GM23338 (cell line): ENCODE measurements around the gene CDK13.

Source experiments
- CREB1 ChIP-seq: fragments of 250-450 bp; sonication (Bioruptor Pico); IDR thresholded peaks from 2 replicates; pipeline ENCODE4 v1.5.0; 2020; ENCODE audit warnings: low read depth, mild to moderate bottlenecking, moderate library complexity
- CTCF ChIP-seq, 2 experiments: fragments of 200-600 bp in 1 of 2; sonication (generic) in 1 of 2; conservative IDR thresholded peaks; 2 replicates each; pipeline versions ENCODE4 v1.5.1 to v1.6.1; 2016 to 2017; ENCODE audit warnings: antibody characterized with exemption in 2 of 2, low read depth in 2 of 2, mild to moderate bottlenecking in 2 of 2, moderate library complexity in 1 of 2
- ETS1 ChIP-seq: IDR thresholded peaks from 2 replicates; pipeline ENCODE4 v1.6.1; 2016; ENCODE audit warnings: antibody characterized with exemption
- EZH2 ChIP-seq: fragments of 200-600 bp; sonication (generic); IDR thresholded peaks from one replicate; pipeline ENCODE4 v1.8.0; 2017; ENCODE audit warnings: antibody characterized with exemption, mild to moderate bottlenecking, low read depth; ENCODE audit not compliant: unreplicated experiment
- EZH2phosphoT487 ChIP-seq: fragments of 200-600 bp; sonication (generic); IDR thresholded peaks from one replicate; pipeline ENCODE4 v1.8.1; 2018; ENCODE audit warnings: antibody characterized with exemption; ENCODE audit not compliant: unreplicated experiment
- JUNB ChIP-seq: IDR thresholded peaks from one replicate; pipeline ENCODE4 v1.6.1; 2016; ENCODE audit warnings: antibody characterized with exemption; ENCODE audit not compliant: unreplicated experiment
- NANOG ChIP-seq: IDR thresholded peaks from 2 replicates; pipeline ENCODE4 v1.6.1; 2016; ENCODE audit warnings: antibody characterized with exemption, borderline replicate concordance
- POLR2AphosphoS5 ChIP-seq: IDR thresholded peaks from 2 replicates; pipeline ENCODE4 v1.6.1; 2016; ENCODE audit warnings: antibody characterized with exemption, low read depth
- REST ChIP-seq: IDR thresholded peaks from one replicate; pipeline ENCODE4 v1.6.1; 2018; ENCODE audit warnings: antibody characterized with exemption; ENCODE audit not compliant: unreplicated experiment
- STAT1 ChIP-seq: IDR thresholded peaks from one replicate; pipeline ENCODE4 v1.6.1; 2016; ENCODE audit warnings: antibody characterized with exemption; ENCODE audit not compliant: unreplicated experiment
- ZNF114 ChIP-seq: fragments of 250-450 bp; sonication (Bioruptor Pico); IDR thresholded peaks from 2 replicates; pipeline ENCODE4 v1.5.0; 2020; ENCODE audit warnings: mild to moderate bottlenecking, moderate library complexity
- ZNF331 ChIP-seq: fragments of 250-450 bp; sonication (Bioruptor Pico); IDR thresholded peaks from 2 replicates; pipeline ENCODE4 v1.5.0; 2020; ENCODE audit warnings: low read depth, mild to moderate bottlenecking, moderate library complexity
- ZNF462 ChIP-seq: fragments of 250-450 bp; sonication (Bioruptor Pico); IDR thresholded peaks from 2 replicates; pipeline ENCODE4 v1.5.0; 2020; ENCODE audit warnings: mild to moderate bottlenecking, moderate library complexity

- no peak for TF ChIP-seq EZH2phosphoT487
- no peak for TF ChIP-seq CTCF (conservative IDR thresholded peaks at IDR 0.05; ENCODE audit: low read depth in 2 of 2)
- TF ChIP-seq STAT1, result no peak
- no peak for TF ChIP-seq POLR2AphosphoS5
- TF ChIP-seq NANOG, result no peak
- TF ChIP-seq ZNF114 (CRISPR knock-in tag), result no peak
- no peak for TF ChIP-seq EZH2
- TF ChIP-seq JUNB, result no peak
- no peak for TF ChIP-seq ZNF331 (CRISPR knock-in tag)
- no peak for TF ChIP-seq REST
- TF ChIP-seq CREB1 (CRISPR knock-in tag), result no peak
- TF ChIP-seq ETS1, result no peak
- no peak for TF ChIP-seq ZNF462 (CRISPR knock-in tag)
Measured at GRCh38 chr7:40138973-40139372, 188.9 kb downstream of the CDK13 start.
